Non-pigmented ciliary epithelial cell (primary cell): ENCODE data around the gene TENM3.
"Not testable (repeated sequence)": the region's sequence is repeated elsewhere in the genome, so short reads cannot be mapped to it uniquely, and the experiment has no call there.

Experiments used
- DNase-seq: peaks from one replicate; pipeline ENCODE4 v3.0.0-alpha.2; 2010; ENCODE audit warnings: low read depth

Gene TENM3

DNA sequence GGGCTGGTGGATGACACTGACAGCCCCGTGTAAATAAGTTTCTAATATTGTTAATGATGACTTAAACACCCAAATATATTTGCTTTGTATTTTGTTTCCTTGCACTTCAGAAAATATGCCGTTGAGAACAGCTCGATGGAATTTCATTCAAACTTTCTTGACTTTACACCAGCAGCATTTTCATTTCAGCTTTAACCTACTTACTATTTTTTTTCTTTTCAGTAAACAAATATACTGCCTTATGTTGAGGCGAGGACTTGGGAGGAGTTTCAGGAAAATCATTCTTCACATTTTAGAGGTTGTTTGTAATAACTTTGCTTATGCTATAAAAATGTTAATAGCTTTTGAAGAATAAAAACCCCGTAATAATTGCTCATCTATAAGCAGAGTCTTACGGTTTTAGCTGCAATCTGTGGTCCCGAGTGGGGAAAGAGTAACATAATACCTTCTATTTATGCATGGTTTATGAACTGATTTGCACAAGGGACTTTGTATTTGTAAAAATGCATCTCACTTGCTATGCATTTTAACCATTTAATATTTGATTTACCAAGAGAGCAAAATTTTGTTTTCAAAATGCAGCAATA, 14.1 kb upstream of the TENM3 start:
- DNase-seq: no peak

DNA sequence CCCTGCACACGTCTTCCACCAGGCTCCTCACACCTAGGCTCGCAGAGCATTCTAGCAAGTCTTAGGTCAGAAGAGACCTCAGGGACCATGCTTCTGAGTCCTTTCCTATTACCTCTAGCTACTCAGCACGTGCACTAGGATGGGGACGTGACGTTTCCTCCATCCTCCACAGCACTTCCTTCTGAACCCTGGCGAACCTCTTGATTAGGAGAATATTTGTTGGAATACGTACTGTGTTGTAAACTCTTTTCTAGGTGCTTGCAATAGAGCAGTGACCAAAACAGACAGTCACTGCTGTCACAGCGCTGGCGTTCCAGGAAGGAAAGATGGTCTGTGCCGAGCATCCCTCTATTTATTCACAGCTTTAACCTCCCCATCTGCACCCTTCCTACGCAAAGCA, 12.9 kb upstream of the TENM3 start:
- no peak for DNase-seq

GRCh38 chr4:182231080-182231479, 12.1 kb upstream of the TENM3 start:
- no peak for DNase-seq

DNA sequence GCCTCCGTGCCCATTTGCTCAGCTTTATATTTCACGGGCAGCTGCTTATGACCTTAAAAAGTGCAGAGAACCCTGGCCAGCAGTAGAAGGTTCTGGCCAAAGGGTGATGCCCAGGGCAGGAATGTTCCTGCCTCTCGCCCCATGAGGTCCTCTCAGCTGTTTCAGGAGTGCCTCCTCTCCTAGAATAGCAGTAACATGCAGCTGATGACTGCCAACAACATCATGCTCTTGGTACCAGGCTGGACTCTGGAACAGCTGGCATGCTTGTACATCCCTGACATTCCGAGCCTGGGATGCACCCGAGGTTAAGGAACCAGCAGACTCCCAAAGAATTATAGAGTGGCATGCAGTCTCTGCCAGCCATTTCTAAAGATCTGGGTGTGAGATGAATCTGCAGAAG, 11.7 kb upstream of the TENM3 start:
- no peak for DNase-seq

- DNase-seq: no peak
Measured at GRCh38 chr4:182233310-182234090, 9.7 kb upstream of the TENM3 start.

DNA sequence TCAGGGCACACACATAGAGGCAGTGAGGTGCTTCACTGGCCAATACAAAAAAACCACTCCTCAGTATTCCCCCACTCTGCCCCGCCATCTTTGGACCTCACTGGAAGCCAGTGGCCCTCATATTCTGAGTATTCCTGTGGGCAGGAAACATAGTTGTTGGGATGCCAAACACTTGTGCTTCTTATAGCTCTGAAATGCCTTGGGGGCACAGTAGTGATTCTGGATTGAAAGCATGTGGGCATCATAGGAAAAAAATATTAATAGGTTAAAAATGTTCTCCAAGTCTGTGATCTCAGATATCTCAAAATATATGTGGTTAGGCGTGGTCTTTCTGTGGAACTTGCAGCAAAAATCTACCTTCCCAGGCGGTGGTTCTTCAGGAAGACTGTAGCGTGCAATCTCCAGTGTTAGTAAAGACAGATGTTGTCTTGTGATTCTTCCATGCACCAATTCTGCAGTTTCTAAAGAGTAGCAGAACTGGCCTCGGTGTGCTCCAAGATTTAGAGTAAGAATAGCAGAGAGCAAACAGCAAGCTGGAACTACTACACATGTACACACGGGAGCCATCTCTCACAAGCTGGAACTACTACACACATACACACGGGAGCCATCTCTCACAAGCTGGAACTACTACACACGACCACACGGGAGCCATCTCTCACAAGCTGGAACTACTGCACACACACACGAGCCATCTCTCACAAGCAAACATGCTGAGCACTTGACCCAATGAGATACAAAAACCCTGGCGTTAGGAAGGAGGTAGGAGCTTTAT, 8.0 kb upstream of the TENM3 start:
- DNase-seq: no peak

DNA sequence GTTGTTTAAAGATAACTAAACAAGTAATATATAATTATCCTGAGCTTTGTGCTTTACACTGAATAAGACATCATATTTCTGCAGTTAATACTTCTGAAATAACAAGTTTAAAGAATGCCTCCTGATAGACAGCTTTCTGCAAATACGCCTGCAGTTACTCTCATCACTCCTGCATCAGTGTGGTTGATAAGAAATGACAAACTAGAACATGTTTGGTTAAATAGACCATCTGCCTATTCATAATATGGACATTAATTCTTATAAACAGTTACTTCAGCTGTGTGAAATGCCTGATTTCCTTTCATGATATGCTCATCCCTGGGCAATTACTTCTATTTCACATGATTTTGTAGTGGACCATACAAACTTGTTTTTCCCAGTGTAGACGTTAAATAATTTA, 7.0 kb upstream of the TENM3 start:
- DNase-seq: no peak

GRCh38 chr4:182237010-182237409, 6.2 kb upstream of the TENM3 start:
- DNase-seq: not testable (repeated sequence)

DNA sequence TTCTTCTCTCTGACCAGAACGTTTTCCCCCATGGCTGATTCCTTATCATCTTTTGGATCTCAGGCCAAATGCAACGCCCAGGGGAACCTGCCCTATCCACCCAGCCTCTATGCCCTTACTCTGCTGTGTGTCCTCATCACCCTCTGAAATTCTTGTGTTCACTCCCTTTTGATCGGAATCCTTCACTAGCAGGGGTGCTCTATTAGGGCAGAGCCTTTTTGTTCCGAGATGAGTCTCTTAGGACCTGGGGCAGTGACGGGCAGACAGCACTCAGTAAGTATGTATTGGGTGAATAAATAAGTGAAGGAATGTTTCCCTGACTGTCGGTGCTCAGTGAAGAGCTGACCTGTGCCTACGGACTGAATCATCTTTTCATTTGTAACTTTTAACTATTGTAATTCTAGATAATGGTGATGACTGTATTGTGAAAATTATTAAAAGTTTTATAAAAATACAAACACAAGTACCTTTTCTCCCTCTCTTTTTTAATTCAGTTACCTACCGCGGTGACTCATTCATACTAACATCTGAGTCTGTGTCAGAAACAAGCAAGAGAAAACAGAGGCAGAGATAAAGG, 4.8 kb upstream of the TENM3 start:
- DNase-seq: no peak

DNA sequence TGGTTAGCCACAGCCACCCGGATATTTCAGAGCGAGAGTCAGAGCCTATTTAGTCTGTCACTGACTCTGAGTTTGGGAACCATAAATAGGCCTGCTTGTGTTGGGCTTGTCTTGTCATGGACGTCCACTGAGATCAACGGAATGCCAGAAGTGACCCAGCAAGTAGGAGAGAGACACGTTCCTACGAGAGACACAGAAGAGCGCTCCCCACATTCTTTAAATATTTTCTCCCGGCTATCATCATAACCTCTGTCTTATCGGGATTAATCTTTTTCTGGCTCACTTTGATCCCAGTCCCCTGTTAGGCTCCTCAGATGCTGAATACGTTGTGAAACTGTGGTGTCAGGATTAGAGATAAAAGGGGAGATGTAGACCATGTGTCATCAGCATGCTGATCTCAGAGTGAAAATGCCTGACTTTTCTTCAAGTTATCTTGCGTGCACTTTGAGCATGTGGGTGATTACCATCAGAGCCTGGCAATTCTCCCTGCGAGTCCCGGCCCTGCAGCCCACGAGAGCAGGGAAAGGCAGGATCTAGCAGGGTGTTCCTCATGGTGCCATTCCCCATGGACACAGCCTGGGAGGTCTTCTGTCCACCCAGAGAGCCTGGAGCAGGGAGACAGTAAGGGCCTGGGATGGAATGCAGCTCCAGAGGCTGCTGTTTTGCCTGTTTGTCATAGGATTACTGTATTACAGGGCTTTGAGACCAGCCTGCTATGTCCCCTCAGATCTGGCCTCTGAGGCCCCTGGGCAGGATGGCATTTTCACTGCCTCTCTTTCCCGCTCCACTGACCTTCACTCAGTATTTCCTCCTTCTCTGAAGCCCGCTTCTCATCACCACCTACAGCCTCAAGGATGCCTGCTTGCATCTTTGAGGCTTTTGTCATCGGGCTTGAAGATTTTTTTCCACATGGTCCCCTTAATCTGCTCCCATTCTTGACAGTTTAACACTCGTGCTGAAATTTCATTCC, 2.8 kb upstream of the TENM3 start:
- peak; percentile 61 for DNase-seq

DNA sequence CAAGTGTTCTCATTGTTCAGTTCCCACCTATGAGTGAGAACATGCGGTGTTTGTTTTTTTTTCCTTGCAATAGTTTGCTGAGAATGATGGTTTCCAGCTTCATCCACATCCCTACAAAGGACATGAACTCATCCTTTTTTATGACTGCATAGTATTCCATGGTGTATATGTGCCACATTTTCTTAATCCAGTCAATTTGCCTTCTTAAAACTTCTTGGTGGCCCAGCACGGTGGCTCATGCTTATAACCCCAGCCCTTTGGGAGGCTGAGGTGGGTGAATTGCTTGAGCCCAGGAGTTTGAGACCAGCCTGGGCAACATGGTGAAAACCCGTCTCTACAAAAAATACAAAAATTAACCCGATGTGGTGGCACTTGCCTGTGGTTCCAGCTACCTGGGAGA, 942 bp upstream of the TENM3 start:
- not testable (repeated sequence) for DNase-seq

DNA sequence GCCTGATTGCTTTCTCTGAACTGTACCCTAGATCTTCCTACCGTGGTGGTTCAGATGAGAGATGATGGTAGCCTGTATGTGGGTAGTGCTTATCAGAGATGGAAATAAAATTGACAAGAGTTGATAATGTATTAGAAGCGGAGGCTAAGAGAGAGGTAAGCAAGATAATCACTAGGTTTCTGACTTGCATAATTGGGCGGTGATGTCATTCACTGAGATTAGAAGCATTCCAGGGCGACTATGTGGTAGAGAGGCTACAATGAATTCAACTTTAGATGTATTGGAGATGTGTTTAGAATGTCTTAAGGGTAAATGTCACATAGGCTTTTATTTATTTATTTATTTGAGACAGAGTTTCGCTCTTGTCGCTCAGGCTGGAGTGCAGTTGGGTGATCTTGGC, 415 bp upstream of the TENM3 start:
- DNase-seq: peak; percentile 65

DNA sequence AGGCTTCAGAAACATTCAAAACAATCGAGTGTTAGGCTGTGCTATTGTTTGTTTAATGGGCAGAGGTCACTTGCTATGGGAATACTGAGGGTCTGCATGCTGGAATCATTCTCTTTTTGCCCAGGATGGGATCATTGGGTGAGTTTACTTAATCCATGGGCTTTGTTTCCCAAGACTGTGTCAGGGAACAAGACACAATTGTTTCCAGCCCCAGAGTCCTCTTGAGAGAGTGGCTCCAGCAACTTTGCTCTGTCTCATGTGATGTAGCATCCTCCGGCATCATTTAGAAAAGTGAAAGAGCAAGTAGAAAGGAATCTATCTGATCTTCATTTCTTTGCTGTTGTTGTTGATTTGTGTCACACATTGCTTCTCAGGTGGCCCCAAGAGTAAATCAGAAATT, 1.8 kb downstream of the TENM3 start:
- no peak for DNase-seq

- no peak for DNase-seq
Measured at GRCh38 chr4:182245541-182246215, 2.5 kb downstream of the TENM3 start.

DNA sequence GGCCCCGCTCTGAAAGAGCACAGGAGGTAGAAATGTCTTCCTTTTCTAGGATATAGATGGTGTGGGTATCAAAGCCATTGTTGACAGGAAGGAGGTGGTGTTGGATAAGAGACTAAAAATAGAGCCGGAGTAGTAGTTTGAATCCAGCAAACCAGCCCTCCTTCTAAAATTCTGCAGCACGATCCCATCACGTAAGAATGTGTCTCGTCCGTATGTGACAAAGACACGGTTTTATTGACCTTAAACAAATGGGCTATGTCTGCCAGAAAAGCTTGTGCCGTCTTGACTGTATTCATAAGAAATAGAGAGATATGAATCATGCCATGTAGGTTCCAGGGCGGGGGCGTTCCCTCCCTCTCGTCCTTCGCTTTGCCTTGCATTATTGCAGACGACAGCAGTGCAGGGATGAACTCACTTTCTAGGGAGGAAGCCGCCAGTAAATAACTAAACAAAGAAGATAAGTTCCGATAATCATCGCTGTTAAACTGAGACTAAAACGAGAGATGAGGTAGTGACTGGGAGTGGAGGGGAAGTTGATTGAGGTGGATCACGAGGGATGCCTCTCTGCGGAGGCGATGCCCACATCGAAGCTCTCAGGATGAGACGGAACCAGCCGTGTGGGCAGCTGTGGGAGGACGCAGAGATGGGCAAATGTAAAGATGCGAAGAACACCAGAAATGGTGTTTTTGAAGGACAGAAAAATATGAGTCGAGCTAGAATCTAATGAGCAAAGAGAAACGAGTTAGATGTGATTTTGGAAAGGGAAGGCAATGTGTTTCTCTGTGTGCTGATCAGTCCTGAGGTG, 3.4 kb downstream of the TENM3 start:
- no peak for DNase-seq

- DNase-seq: no peak
Measured at GRCh38 chr4:182248295-182248694, 5.1 kb downstream of the TENM3 start.

DNA sequence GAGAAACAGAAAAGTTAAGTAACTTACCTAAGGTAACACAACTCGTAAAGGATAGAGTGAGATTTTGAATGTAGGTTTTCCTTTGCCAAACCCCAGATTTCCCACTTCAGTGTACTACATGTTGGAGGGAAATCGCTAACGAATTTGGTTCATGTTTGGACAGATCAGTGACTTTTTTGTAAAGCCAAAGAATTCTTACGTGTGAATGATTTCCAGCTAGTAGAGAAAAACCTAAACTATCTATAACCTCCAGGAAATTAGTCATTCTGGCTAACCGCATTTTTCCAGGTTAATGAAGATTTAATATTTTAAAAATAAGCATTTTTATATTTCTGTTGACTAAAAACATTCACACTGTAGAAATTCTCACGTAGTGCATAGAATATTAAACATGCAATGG, 7.2 kb downstream of the TENM3 start:
- no peak for DNase-seq

GRCh38 chr4:182251116-182251515, 7.9 kb downstream of the TENM3 start:
- DNase-seq: no peak

- no peak for DNase-seq
Measured at GRCh38 chr4:182252220-182252619, 9.0 kb downstream of the TENM3 start.
